ENCODE data around the gene OR10H5.
"Not testable (repeated sequence)": the region's sequence is repeated elsewhere in the genome, so short reads cannot be mapped to it uniquely, and the experiment has no call there.

- not testable (repeated sequence) for TF ChIP-seq GLIS3 (CRISPR knock-in tag; IDR thresholded peaks at IDR 0.05); OSR1 (CRISPR knock-in tag; IDR thresholded peaks at IDR 0.05); ARNTL (CRISPR knock-in tag; IDR thresholded peaks at IDR 0.05; ENCODE audit: borderline replicate concordance, low read depth); RARB (CRISPR knock-in tag; IDR thresholded peaks at IDR 0.05); PATZ1 (CRISPR knock-in tag; IDR thresholded peaks at IDR 0.05; ENCODE audit: borderline replicate concordance); ZNF8 (CRISPR knock-in tag; IDR thresholded peaks at IDR 0.05)
- TF ChIP-seq, protein P1, sequence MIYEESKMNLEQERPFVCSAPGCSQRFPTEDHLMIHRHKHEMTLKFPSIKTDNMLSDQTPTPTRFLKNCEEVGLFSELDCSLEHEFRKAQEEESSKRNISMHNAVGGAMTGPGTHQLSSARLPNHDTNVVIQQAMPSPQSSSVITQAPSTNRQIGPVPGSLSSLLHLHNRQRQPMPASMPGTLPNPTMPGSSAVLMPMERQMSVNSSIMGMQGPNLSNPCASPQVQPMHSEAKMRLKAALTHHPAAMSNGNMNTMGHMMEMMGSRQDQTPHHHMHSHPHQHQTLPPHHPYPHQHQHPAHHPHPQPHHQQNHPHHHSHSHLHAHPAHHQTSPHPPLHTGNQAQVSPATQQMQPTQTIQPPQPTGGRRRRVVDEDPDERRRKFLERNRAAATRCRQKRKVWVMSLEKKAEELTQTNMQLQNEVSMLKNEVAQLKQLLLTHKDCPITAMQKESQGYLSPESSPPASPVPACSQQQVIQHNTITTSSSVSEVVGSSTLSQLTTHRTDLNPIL (CRISPR knock-in tag; IDR thresholded peaks at IDR 0.05; ENCODE audit: low read depth) = not testable (repeated sequence)
These were observed 13.3 kb upstream of the OR10H5 start for GRCh38 chr19:15774159-15774558.
